Urinary bladder (tissue), 4 donors: Measurements from ENCODE around the gene CENATAC. TPM values are rescaled to one million over a fixed set of nuclear protein-coding genes. Genes with fewer than 3 reads are reported as not detected.

Experiments
- DNase-seq: peaks from one replicate; pipeline ENCODE4 v3.0.0-alpha.2; 2015; ENCODE audit errors: extremely low spot score
- H3K27ac ChIP-seq: one replicate; pipeline ENCODE4 v1.5.1; 2013; ENCODE audit warnings: low read depth, mild to moderate bottlenecking, moderate library complexity
- H3K36me3 ChIP-seq: one replicate; pipeline ENCODE4 v1.6.1; 2013; ENCODE audit warnings: mild to moderate bottlenecking, moderate library complexity; ENCODE audit not compliant: insufficient read depth
- H3K4me1 ChIP-seq: one replicate; pipeline ENCODE4 v1.6.1; 2013; ENCODE audit warnings: mild to moderate bottlenecking, moderate library complexity; ENCODE audit not compliant: insufficient read depth
- H3K4me3 ChIP-seq: one replicate; pipeline ENCODE4 v1.5.1; 2013; ENCODE audit warnings: low read depth, low read length
- WGBS: extraction: QIAGEN DNeasy Blood & Tissue Kit; methylation state at CpG from one replicate; pipeline ENCODE4 v1.1.7; 2013; 5-methylcytosine and 5-hydroxymethylcytosine counted together
- polyA plus RNA-seq: library from polyadenylated mRNA; stranded (reverse); fragments of 200-250 nt; gene quantifications from one replicate; pipeline ENCODE4 v1.2.3, GENCODE V29; 2013
- total RNA-seq: library from RNA; depleted of rRNA; stranded (reverse); fragments of >200 nt; gene quantifications from one replicate; pipeline ENCODE4 v1.2.3, GENCODE V29; 2014
- donor health status: healthy with polysubstance abuse.
- donor health status: healthy.

Gene CENATAC
- total and polyA plus RNA-seq, 2 donors, result 12.8 to 34.3 TPM

- Histone ChIP-seq H3K36me3 (peaks cover 2% of the 10 kb centered on the region), H3K4me3 (no peak overlapping the region), H3K27ac (no peak overlapping the region), H3K4me1 (no peaks in the 10 kb centered on the region)
- no peak for DNase-seq
- WGBS, result 86% methylated on average over 4 of the region's 4 CpGs
Measured at GRCh38 chr11:119041821-119042514, 44.0 kb downstream of the CENATAC start.

DNA sequence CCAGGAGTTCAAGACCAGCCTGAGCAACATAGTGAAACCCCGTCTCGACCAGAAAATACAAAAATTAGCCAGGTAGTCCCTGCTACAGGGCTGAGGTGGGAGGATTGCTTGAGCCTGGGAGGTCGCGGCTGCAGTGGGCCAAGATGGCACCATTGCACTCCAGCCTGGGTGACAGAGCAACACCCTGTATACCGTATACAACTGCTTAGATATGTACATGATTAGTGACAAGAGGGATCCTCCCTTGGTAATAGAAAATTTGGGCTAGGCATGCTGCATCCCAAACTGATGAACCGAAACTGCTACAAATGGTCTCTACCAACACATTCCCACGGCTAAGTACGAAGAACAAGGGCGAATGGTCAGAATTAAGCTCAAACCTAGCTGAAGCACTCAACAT lies 45.0 kb downstream of the CENATAC start:
- Histone ChIP-seq H3K4me3 (no peak overlapping the region), H3K4me1 (no peaks in the 10 kb centered on the region), H3K27ac (no peak overlapping the region), H3K36me3 (peaks cover 2% of the 10 kb centered on the region)
- WGBS, result 92% methylated on average over 9 of the region's 9 CpGs
- no peak for DNase-seq

GRCh38 chr11:119044708-119045107 lies 46.8 kb downstream of the CENATAC start:
- 68% methylated on average over 6 of the region's 6 CpGs for WGBS
- H3K36me3 ChIP-seq, result peaks cover 7% of the 10 kb centered on the region
- no peak overlapping the region for H3K27ac ChIP-seq
- no peak for DNase-seq
- H3K4me1 ChIP-seq, result no peaks in the 10 kb centered on the region
- H3K4me3 ChIP-seq, result no peak overlapping the region

GRCh38 chr11:119046489-119046888 lies 48.6 kb downstream of the CENATAC start:
- WGBS, result 95% methylated on average over 6 of the region's 6 CpGs
- DNase-seq, result no peak
- no peaks in the 10 kb centered on the region for H3K4me1 ChIP-seq
- no peak overlapping the region for H3K27ac ChIP-seq
- no peak overlapping the region for H3K4me3 ChIP-seq
- H3K36me3 ChIP-seq, result peaks cover 7% of the 10 kb centered on the region

- peaks cover 7% of the 10 kb centered on the region for H3K36me3 ChIP-seq
- 94% methylated on average over 6 of the region's 6 CpGs for WGBS
- H3K4me3 ChIP-seq, result no peak overlapping the region
- H3K4me1 ChIP-seq, result no peaks in the 10 kb centered on the region
- DNase-seq, result no peak
- H3K27ac ChIP-seq, result no peak overlapping the region
Measured at GRCh38 chr11:119047205-119047604, 49.3 kb downstream of the CENATAC start.

DNA sequence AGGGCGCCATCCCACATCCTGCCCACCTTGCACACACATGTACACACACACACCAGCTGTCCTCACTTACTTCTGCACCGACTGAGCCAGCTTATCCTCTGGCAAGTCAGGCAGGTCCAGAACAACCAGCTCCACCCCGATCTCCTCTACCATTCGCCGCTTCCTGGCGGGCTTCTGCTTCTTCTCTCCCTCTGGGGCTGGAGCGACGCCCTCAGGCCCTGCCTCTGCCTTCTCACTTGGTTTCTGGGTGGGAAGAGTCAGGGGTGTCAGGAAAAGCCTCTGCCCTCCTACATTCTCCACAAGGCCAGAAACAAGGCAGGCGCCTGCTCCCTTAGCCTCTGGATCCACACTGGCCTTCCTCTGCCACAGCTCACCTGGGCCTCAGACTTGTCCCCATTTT lies 50.7 kb downstream of the CENATAC start:
- DNase-seq, result no peak
- WGBS, result 95% methylated on average over 9 of the region's 9 CpGs
- Histone ChIP-seq H3K4me3 (no peak overlapping the region), H3K27ac (no peak overlapping the region), H3K4me1 (no peaks in the 10 kb centered on the region), H3K36me3 (peaks cover 7% of the 10 kb centered on the region)

- H3K4me1 ChIP-seq, result no peaks in the 10 kb centered on the region
- peaks cover 7% of the 10 kb centered on the region for H3K36me3 ChIP-seq
- no peak for DNase-seq
- no peak overlapping the region for H3K27ac ChIP-seq
- 93% methylated on average over 7 of the region's 7 CpGs for WGBS
- no peak overlapping the region for H3K4me3 ChIP-seq
Measured at GRCh38 chr11:119049081-119049480, 51.1 kb downstream of the CENATAC start.

DNA sequence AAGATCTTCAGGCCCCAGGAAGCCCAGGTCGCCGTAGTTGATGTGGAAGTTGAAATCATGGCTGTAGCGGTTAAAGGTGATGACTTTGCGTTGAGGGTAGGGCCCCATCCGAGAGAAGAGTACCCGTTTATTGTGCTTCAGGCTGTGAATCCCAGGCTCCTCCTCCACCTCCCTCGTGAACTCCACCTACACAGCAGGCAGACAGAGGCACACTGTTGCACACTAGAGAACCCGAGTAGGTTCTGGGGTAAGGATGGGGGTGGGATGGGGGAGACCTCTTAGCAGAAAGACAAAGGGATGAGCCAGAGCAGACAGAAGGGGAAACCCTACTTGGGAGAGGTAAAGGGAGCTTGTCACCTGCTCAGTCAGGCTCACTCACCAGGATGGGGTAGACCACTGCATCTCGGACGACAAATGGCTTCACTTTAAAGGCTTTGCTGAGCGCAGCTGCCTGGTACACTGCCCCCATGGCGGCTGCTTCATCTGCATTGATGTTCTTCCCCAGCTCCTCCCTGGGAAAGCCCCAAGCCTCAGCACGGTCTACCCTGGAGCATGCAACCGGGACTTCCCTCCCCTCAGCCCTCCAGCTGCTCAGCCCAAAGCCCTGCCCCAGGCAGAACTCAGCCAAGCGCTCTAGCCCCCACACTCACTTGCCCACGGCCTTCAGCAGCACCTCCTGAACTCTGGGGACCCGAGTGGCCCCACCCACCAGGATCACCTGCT lies 53.7 kb downstream of the CENATAC start:
- Histone ChIP-seq H3K4me1 (peaks cover 2% of the 10 kb centered on the region), H3K36me3 (peaks cover 5% of the 10 kb centered on the region), H3K4me3 (no peak overlapping the region), H3K27ac (no peak overlapping the region)
- DNase-seq, result no peak
- WGBS, result 84% methylated on average over 17 of the region's 17 CpGs

GRCh38 chr11:119052163-119052814 lies 54.4 kb downstream of the CENATAC start:
- peaks cover 2% of the 10 kb centered on the region for H3K4me1 ChIP-seq
- H3K27ac ChIP-seq, result no peak overlapping the region
- no peak overlapping the region for H3K4me3 ChIP-seq
- WGBS, result 94% methylated on average over 23 of the region's 23 CpGs
- peaks cover 5% of the 10 kb centered on the region for H3K36me3 ChIP-seq
- no peak for DNase-seq

DNA sequence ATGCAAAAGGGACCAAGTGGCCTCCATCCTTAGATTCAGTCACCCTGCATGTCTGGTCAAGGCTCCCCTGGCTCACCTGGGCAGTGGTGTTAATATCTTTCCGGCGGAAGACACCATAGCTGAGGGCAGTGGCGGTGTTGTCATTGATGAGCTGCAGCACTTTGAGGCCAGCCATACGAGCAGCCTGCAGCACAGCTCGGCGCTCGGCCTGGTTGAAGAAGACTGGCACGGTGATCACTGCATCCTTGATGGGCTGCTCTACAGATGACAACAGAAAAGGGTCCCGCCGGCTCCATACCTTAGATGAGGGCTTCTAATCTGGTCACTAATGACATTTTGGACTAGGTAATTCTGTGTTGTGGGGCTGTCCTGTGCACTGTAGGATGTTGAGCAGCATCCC lies 56.5 kb downstream of the CENATAC start:
- no peak for DNase-seq
- 96% methylated on average over 10 of the region's 10 CpGs for WGBS
- Histone ChIP-seq H3K4me1 (peaks cover 2% of the 10 kb centered on the region), H3K4me3 (no peak overlapping the region), H3K27ac (no peak overlapping the region), H3K36me3 (peaks cover 2% of the 10 kb centered on the region)

DNA sequence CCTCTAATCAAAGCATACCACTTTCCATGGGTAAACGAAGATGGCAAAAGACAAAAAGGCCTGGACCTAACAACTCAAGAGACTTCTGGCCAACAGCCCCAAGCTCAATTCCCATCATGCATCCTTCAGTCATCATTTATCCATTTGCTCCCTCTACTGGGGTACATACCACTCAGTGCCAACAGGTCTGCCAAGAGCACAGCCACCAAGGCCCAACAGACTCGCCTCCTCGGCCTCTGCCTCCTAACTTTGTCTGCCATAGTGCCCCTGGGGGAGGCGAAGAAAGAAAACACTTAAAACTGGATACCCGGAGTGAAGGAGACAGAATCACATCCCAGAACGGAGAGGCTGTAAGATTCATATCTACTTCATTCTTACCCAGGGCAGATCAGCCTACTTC lies 58.0 kb downstream of the CENATAC start:
- no peak for DNase-seq
- Histone ChIP-seq H3K4me1 (peaks cover 2% of the 10 kb centered on the region), H3K36me3 (no peaks in the 10 kb centered on the region), H3K27ac (no peak overlapping the region), H3K4me3 (peak overlapping the region; percentile 92)
- 45% methylated on average over 6 of the region's 6 CpGs for WGBS

DNA sequence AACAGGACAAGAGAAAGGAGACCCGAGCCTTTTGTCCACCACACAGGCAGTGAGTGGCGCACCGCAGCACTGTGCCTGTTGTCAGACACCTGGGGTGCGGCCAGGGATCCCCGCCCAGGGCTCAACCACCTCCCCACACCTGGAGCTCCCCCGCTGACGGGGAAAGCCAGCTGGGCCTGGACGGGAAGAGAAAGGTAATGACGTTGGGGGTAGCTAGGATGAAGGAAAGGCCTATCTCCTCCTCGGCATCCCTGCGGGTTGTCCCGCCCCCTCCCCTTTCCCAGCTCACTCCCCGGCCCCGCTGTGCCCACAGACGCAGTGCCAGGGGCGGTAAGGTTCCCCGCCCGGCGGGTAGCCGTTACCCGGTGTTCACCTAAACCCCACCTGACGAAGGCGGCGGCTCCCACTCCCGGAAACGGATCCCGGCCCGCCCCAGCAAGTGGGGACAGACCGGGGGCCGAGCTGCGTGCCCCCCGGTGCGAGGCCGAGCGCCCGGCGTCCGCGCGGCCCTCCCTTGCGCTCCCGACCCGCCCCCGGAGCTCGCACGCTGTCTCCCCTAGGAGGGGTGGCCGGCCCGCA lies 58.6 kb downstream of the CENATAC start:
- WGBS, result under 1% methylated on average over 48 of the region's 48 CpGs
- DNase-seq, result no peak
- peak overlapping the region; percentile 92 for H3K4me3 ChIP-seq
- H3K36me3 ChIP-seq, result no peaks in the 10 kb centered on the region
- H3K27ac ChIP-seq, result peak overlapping the region; percentile 80
- peaks cover 2% of the 10 kb centered on the region for H3K4me1 ChIP-seq

- Histone ChIP-seq H3K36me3 (no peaks in the 10 kb centered on the region), H3K4me3 (peak within 1 kb of the TSS; percentile 92), H3K27ac (peak within 1 kb of the TSS; percentile 84), H3K4me1 (peaks cover 2% of the 10 kb centered on the region)
- DNase-seq, result peak; percentile 91
- under 1% methylated on average over 79 of the region's 79 CpGs for WGBS
Measured at GRCh38 chr11:119057000-119057769, 59.2 kb downstream of the CENATAC start, which contains the start of gene HYOU1. HYOU1 (minus strand) TSS chr11:119057205; CDS start chr11:119056160, 1,045 bp downstream.
